H9 (cell line): ENCODE results near the gene LRMDA. TPM values are rescaled to one million over a fixed set of nuclear protein-coding genes. Genes with fewer than 3 reads are reported as not detected.

Source experiments
- DNase-seq: peaks from one replicate; pipeline ENCODE4 v3.0.0-alpha.2; 2017
- H2AFZ ChIP-seq: one replicate; pipeline ENCODE4 v1.6.1; 2013; ENCODE audit warnings: mild to moderate bottlenecking, low read length, control low read depth, moderate library complexity
- H2AK5ac ChIP-seq: 2 replicates; pipeline ENCODE4 v1.6.1; 2013; ENCODE audit warnings: low read length, control low read depth, mixed read lengths; ENCODE audit not compliant: insufficient read length
- H2BK120ac ChIP-seq: one replicate; pipeline ENCODE4 v1.6.1; 2013; ENCODE audit warnings: low read depth, mild to moderate bottlenecking, low read length, control low read depth, inconsistent platforms; ENCODE audit not compliant: poor library complexity, severe bottlenecking
- H2BK12ac ChIP-seq: 2 replicates; pipeline ENCODE4 v1.6.1; 2013; ENCODE audit warnings: low read length, control low read depth, mixed read lengths, low read depth; ENCODE audit not compliant: insufficient read length
- H2BK15ac ChIP-seq: 2 replicates; pipeline ENCODE4 v1.6.1; 2013; ENCODE audit warnings: low read depth, low read length, control low read depth
- H2BK20ac ChIP-seq: one replicate; pipeline ENCODE4 v1.6.1; 2013; ENCODE audit warnings: low read depth, mild to moderate bottlenecking, low read length, control low read depth, inconsistent platforms; ENCODE audit not compliant: poor library complexity, severe bottlenecking
- H2BK5ac ChIP-seq: 2 replicates; pipeline ENCODE4 v1.6.1; 2013; ENCODE audit warnings: low read length, control low read depth, mixed read lengths; ENCODE audit not compliant: insufficient read length
- H3K14ac ChIP-seq: 2 replicates; pipeline ENCODE4 v1.6.1; 2013; ENCODE audit warnings: low read length, control low read depth; ENCODE audit not compliant: insufficient read depth
- H3K18ac ChIP-seq: 2 replicates; pipeline ENCODE4 v1.6.1; 2013; ENCODE audit warnings: low read depth, mild to moderate bottlenecking, mixed read lengths, low read length, control low read depth; ENCODE audit not compliant: insufficient read length
- H3K23ac ChIP-seq: 2 replicates; pipeline ENCODE4 v1.6.1; 2013; ENCODE audit warnings: low read length, control low read depth, mixed read lengths, low read depth; ENCODE audit not compliant: insufficient read length
- H3K23me2 ChIP-seq: 2 replicates; pipeline ENCODE4 v1.6.1; 2013; ENCODE audit warnings: low read depth, mild to moderate bottlenecking, mixed read lengths, low read length, control low read depth; ENCODE audit not compliant: insufficient read length, poor library complexity, severe bottlenecking
- H3K27ac ChIP-seq: 2 replicates; pipeline ENCODE4 v1.5.1; 2013; ENCODE audit warnings: low read length, control low read depth, mixed read lengths, low read depth; ENCODE audit not compliant: insufficient read length
- H3K27me3 ChIP-seq: 2 replicates; pipeline ENCODE4 v1.6.1; 2013; ENCODE audit warnings: low read length, control low read depth, inconsistent platforms; ENCODE audit not compliant: insufficient read depth
- H3K4ac ChIP-seq: 2 replicates; pipeline ENCODE4 v1.6.1; 2013; ENCODE audit warnings: low read depth, mild to moderate bottlenecking, control low read depth, inconsistent platforms, low read length, moderate library complexity
- H3K4me1 ChIP-seq: 2 replicates; pipeline ENCODE4 v1.6.1; 2013; ENCODE audit warnings: low read length, control low read depth, inconsistent platforms; ENCODE audit not compliant: insufficient read depth
- H3K4me2 ChIP-seq: 2 replicates; pipeline ENCODE4 v1.6.1; 2013; ENCODE audit warnings: low read length, control low read depth, mixed read lengths; ENCODE audit not compliant: insufficient read length, insufficient read depth
- H3K56ac ChIP-seq: 2 replicates; pipeline ENCODE4 v1.6.1; 2013; ENCODE audit warnings: low read depth, mild to moderate bottlenecking, mixed read lengths, low read length, control low read depth; ENCODE audit not compliant: insufficient read length
- H3K79me1 ChIP-seq: 2 replicates; pipeline ENCODE4 v1.6.1; 2013; ENCODE audit warnings: low read depth, mild to moderate bottlenecking, moderate library complexity, low read length, control low read depth, inconsistent platforms; ENCODE audit not compliant: insufficient read depth, poor library complexity, severe bottlenecking
- H3K79me2 ChIP-seq: 2 replicates; pipeline ENCODE4 v1.6.1; 2013; ENCODE audit warnings: low read length, control low read depth, inconsistent platforms; ENCODE audit not compliant: insufficient read depth
- H3K9ac ChIP-seq: 2 replicates; pipeline ENCODE4 v1.6.1; 2013; ENCODE audit warnings: low read length, control low read depth, mixed read lengths; ENCODE audit not compliant: insufficient read length; ENCODE audit errors: extremely low read depth
- H3K9me3 ChIP-seq: one replicate; pipeline ENCODE4 v1.6.1; 2013; ENCODE audit warnings: low read depth, low read length, inconsistent platforms; ENCODE audit not compliant: control insufficient read depth
- H3T11ph ChIP-seq: one replicate; pipeline ENCODE4 v1.6.1; 2013; ENCODE audit warnings: mild to moderate bottlenecking, low read length, control low read depth, inconsistent platforms
- H4K20me1 ChIP-seq: one replicate; pipeline ENCODE4 v1.6.1; 2013; ENCODE audit not compliant: control insufficient read depth, insufficient read length, insufficient read depth
- H4K5ac ChIP-seq: 2 replicates; pipeline ENCODE4 v1.6.1; 2013; ENCODE audit warnings: low read depth, mild to moderate bottlenecking, mixed read lengths, low read length, control low read depth; ENCODE audit not compliant: insufficient read length
- H4K8ac ChIP-seq: replicated peaks from 2 replicates; pipeline ENCODE4 v1.6.1; 2013; ENCODE audit warnings: low read length, control low read depth, mixed read lengths, low read depth; ENCODE audit not compliant: insufficient read length
- H4K91ac ChIP-seq: 2 replicates; pipeline ENCODE4 v1.6.1; 2013; ENCODE audit warnings: low read depth, mild to moderate bottlenecking, moderate library complexity, mixed read lengths, low read length, control low read depth; ENCODE audit not compliant: insufficient read length
- H3K27ac Mint-ChIP-seq, 3 experiments: 2 replicates in 2 of 3; 3 replicates in 1 of 3; pipeline ENCODE4 v1.8.0; 2020 to 2021; ENCODE audit warnings: mixed read lengths in 3 of 3, mild to moderate bottlenecking in 1 of 3, moderate library complexity in 1 of 3
- H3K27me3 Mint-ChIP-seq: 2 replicates; pipeline ENCODE4 v1.8.0; 2021; ENCODE audit warnings: low read depth, mild to moderate bottlenecking, moderate library complexity, mixed read lengths
- H3K36me3 Mint-ChIP-seq, 3 experiments: 2 replicates in 2 of 3; 3 replicates in 1 of 3; pipeline ENCODE4 v1.8.0; 2020 to 2021; ENCODE audit warnings: low read depth in 3 of 3, mixed read lengths in 3 of 3; ENCODE audit not compliant: insufficient read depth in 1 of 3
- H3K4me1 Mint-ChIP-seq, 2 experiments: 2 replicates each; pipeline ENCODE4 v1.8.0; 2020; ENCODE audit warnings: mixed read lengths in 2 of 2
- H3K4me3 Mint-ChIP-seq, 2 experiments: 2 replicates in 1 of 2; 3 replicates in 1 of 2; pipeline ENCODE4 v1.8.0; 2020 to 2021; ENCODE audit warnings: mild to moderate bottlenecking in 2 of 2, mixed read lengths in 2 of 2, moderate library complexity in 1 of 2
- H3K9me3 Mint-ChIP-seq, 2 experiments: 2 replicates in 1 of 2; 3 replicates in 1 of 2; pipeline ENCODE4 v1.8.0; 2020; ENCODE audit warnings: mild to moderate bottlenecking in 2 of 2, mixed read lengths in 2 of 2, moderate library complexity in 1 of 2
- CTCF ChIP-seq: fragments of 200-600 bp; sonication (generic); conservative IDR thresholded peaks from 3 replicates; pipeline ENCODE4 v1.8.0; 2021; ENCODE audit warnings: antibody characterized with exemption, mild to moderate bottlenecking
- WGBS: extraction: QIAGEN DNeasy Blood & Tissue Kit; methylation state at CpG from one replicate; pipeline ENCODE4 v1.1.7; 2013; ENCODE audit warnings: missing lambda C conversion rate, low lambda C conversion rate, mixed read lengths; ENCODE audit not compliant: insufficient read length; ENCODE audit errors: extremely low coverage; 5-methylcytosine and 5-hydroxymethylcytosine counted together
- total RNA-seq: library from RNA; stranded (reverse); gene quantifications from 2 replicates; pipeline ENCODE4 v1.2.1, GENCODE V29; 2021

The LRMDA gene
- total RNA-seq, 1 experiment from 2014 or later: 1.8 TPM

GRCh38 chr10:76080991-76081390 is 649.6 kb downstream of the LRMDA start:
- no peak overlapping the region for H2AFZ ChIP-seq
- no peak overlapping the region for H3K4me3 Mint-ChIP-seq

More at GRCh38 chr10:76080991-76081390, 649.6 kb downstream of the LRMDA start:
- Histone ChIP-seq H4K5ac (no peak overlapping the region), H4K20me1 (no peaks in the 10 kb centered on the region), H4K91ac (no peak overlapping the region), H3K23ac (no peak overlapping the region), H3K18ac (no peak overlapping the region), H3T11ph (no peak overlapping the region), H3K4me1 (peaks cover 6% of the 10 kb centered on the region; the same call in 1 of the 2 replicates), H3K4ac (no peak overlapping the region), H3K56ac (no peak overlapping the region), H3K79me1 (no peaks in the 10 kb centered on the region), H3K27ac (no peak overlapping the region), H4K8ac (no peak overlapping the region), H3K9ac (no peak overlapping the region), H3K4me2 (no peak overlapping the region), H2BK12ac (no peak overlapping the region), H2BK5ac (no peak overlapping the region), H2BK120ac (no peak overlapping the region), H3K9me3 (no peaks in the 10 kb centered on the region), H2BK15ac (no peak overlapping the region), H2AK5ac (no peak overlapping the region), H3K79me2 (no peaks in the 10 kb centered on the region; the same call in 1 of the 2 replicates), H3K23me2 (no peaks in the 10 kb centered on the region), H3K14ac (no peak overlapping the region), H3K27me3 (no peaks in the 10 kb centered on the region), H2BK20ac (no peak overlapping the region)
- H3K4me1 Mint-ChIP-seq: peaks cover 29 to 35% of the 10 kb centered on the region in 2 experiments
- DNase-seq: no peak
- no CpG with 5 or more reads among the region's 3 CpGs for WGBS
- peaks cover 2 to 9% of the 10 kb centered on the region in 2 experiments; a peak in 2 of 5 replicates for H3K9me3 Mint-ChIP-seq
- TF ChIP-seq CTCF: no peak
- H3K27me3 Mint-ChIP-seq: peaks cover 51% of the 10 kb centered on the region
- H3K36me3 Mint-ChIP-seq: peaks cover 0 to 4% (median 2%) of the 10 kb centered on the region in 3 experiments; a peak in 4 of 7 replicates
- H3K27ac Mint-ChIP-seq: no peak overlapping the region
